NCI-H1417 treated with DMSO at 0.1 percent for 48 hours (cell line): Measurements from ENCODE around the gene BRCA1.
"Not testable (repeated sequence)": the region's sequence is repeated elsewhere in the genome, so short reads cannot be mapped to it uniquely, and the experiment has no call there.

ENCODE experiments used
- DNase-seq: peaks from one replicate; lab custom pipeline; 2025; lab: John Stamatoyannopoulos, UW

BRCA1 gene

GRCh38 chr17:43003542-43004172 is 121.5 kb downstream of the BRCA1 start:
- DNase-seq = no peak

- DNase-seq = not testable (repeated sequence)
Observed at GRCh38 chr17:43000894-43001293, 124.3 kb downstream of the BRCA1 start.

- no peak for DNase-seq
Observed at GRCh38 chr17:42999003-42999525, 126.1 kb downstream of the BRCA1 start.

GRCh38 chr17:42997984-42998938 is 126.9 kb downstream of the BRCA1 start, which contains the start of gene RPL27:
Gene RPL27 (plus strand): TSS chr17:42998419. CDS start chr17:42998751, 332 bp downstream.
- DNase-seq = peak; percentile 98

GRCh38 chr17:42997390-42997983 is 127.7 kb downstream of the BRCA1 start:
- DNase-seq = no peak
